ENCODE measurements around the gene MAP2K3. TPM values are rescaled to one million over a fixed set of nuclear protein-coding genes. Genes with fewer than 3 reads are reported as not detected.

Gene MAP2K3
- polyA plus RNA-seq, 3 donors, result 107 to 166 (median 164) TPM

GRCh38 chr17:21242780-21243515 lies 41.6 kb upstream of the MAP2K3 start:
- WGBS (ENCODE audit: insufficient coverage), result 93% methylated on average over 26 of the region's 26 CpGs
- no peak overlapping the region for H2AFZ ChIP-seq (ENCODE audit: insufficient read depth, low read depth, low read length, poor library complexity, severe bottlenecking)
- no peak overlapping the region for H3K27ac ChIP-seq (ENCODE audit: low read depth in 1 of 2, low read length in 2 of 2)
- no peaks in the 10 kb centered on the region for H3K27me3 ChIP-seq (ENCODE audit: control insufficient read depth in 2 of 2, insufficient read depth in 2 of 2, low read length in 2 of 2)
- H3K36me3 ChIP-seq (replicated peaks in 1 of 2; ENCODE audit: control insufficient read depth in 1 of 2, insufficient read depth in 2 of 2, low read length in 2 of 2), result peaks cover 15 to 27% of the 10 kb centered on the region in 2 donors
- TF ChIP-seq CTCF (IDR thresholded peaks at IDR 0.05), result no peak
- no peak overlapping the region for H3K9ac ChIP-seq (ENCODE audit: insufficient read depth, low read length, poor library complexity, severe bottlenecking)
- peaks cover 18 to 43% of the 10 kb centered on the region in 2 donors for H3K36me3 Mint-ChIP-seq
- peaks cover 0 to 1% (median 0%) of the 10 kb centered on the region in 7 donors for H3K9me3 Mint-ChIP-seq
- peaks cover 10% of the 10 kb centered on the region for H3K4me1 Mint-ChIP-seq
- H3K27ac Mint-ChIP-seq, result peak overlapping the region in 1 of 7 donors; percentile 50
- H3K9me3 ChIP-seq (replicated peaks in 1 of 2; ENCODE audit: control insufficient read depth in 1 of 2, insufficient read depth in 1 of 2, low read length in 2 of 2), result no peaks in the 10 kb centered on the region
- peaks cover 0 to 11% of the 10 kb centered on the region in 2 donors for H3K4me1 ChIP-seq (ENCODE audit: control insufficient read depth in 1 of 2, insufficient read depth in 2 of 2, low read length in 2 of 2)
- no peaks in the 10 kb centered on the region for H3K79me2 ChIP-seq (ENCODE audit: insufficient read depth, low read length)
- no peak overlapping the region for H3K4me2 ChIP-seq (replicated peaks; ENCODE audit: extremely low read depth, low read length, poor library complexity, severe bottlenecking)
- intact Hi-C loops (cut with micrococcal nuclease), result no loop called here
- peaks cover 80% of the 10 kb centered on the region for H4K20me1 ChIP-seq (ENCODE audit: insufficient read depth, low read length)
- no peaks in the 10 kb centered on the region for H3K27me3 Mint-ChIP-seq (ENCODE audit: low read depth in 3 of 3)
- no peak overlapping the region for H3K4me3 Mint-ChIP-seq
- DNase-seq, result no peak
- no peak overlapping the region for H3K4me3 ChIP-seq (replicated peaks in 1 of 3; ENCODE audit: low read depth in 2 of 3, low read length in 3 of 3)

DNA sequence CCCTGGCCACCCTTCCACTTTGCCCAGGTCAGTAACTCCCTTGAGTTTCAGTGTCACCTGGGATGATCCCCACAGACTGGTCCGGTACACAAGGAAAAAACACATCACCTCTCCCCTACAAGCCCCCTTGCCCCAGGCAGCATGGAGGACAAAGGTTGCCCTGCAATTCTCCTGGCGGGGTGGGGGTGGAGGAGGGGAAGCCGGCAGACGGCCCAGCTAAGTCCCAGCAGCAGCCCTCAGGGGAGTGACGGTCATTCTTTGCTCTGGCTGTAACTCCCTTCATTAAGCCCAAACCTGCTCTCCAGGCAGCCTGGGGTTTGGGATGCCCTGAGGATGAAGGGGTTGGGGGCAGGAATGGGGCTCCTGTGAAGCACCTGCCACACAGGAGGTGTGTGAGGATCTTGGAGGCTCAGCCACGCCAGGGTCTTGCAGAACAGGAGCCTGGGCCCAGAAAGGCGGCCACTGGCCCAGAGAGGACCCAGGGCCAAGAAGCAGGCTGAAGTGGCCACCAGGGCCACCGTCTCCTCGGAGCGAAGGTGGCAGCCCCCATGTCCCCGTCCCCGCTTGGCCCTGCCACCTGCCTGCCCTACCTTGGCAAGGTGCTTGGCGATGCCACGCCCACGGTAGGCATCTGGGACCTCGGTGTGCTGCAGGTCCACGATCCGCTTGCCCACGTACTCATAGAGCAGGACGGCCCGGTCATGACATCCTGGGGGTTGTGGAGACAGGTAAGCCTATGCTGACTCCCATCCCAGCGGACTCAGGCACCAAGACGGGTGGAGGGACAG lies 40.8 kb upstream of the MAP2K3 start:
- Histone ChIP-seq H3K9ac (ENCODE audit: insufficient read depth, low read length, poor library complexity, severe bottlenecking) (no peak overlapping the region), H3K4me3 (replicated peaks in 1 of 3; ENCODE audit: low read depth in 2 of 3, low read length in 3 of 3) (no peak overlapping the region), H3K9me3 (replicated peaks in 1 of 2; ENCODE audit: control insufficient read depth in 1 of 2, insufficient read depth in 1 of 2, low read length in 2 of 2) (no peaks in the 10 kb centered on the region), H3K27me3 (ENCODE audit: control insufficient read depth in 2 of 2, insufficient read depth in 2 of 2, low read length in 2 of 2) (no peaks in the 10 kb centered on the region), H3K27ac (ENCODE audit: low read depth in 1 of 2, low read length in 2 of 2) (no peak overlapping the region), H2AFZ (ENCODE audit: insufficient read depth, low read depth, low read length, poor library complexity, severe bottlenecking) (no peak overlapping the region), H3K4me1 (ENCODE audit: control insufficient read depth in 1 of 2, insufficient read depth in 2 of 2, low read length in 2 of 2) (peaks cover 0 to 11% of the 10 kb centered on the region in 2 donors), H3K36me3 (replicated peaks in 1 of 2; ENCODE audit: control insufficient read depth in 1 of 2, insufficient read depth in 2 of 2, low read length in 2 of 2) (peaks cover 15 to 27% of the 10 kb centered on the region in 2 donors), H4K20me1 (ENCODE audit: insufficient read depth, low read length) (peaks cover 87% of the 10 kb centered on the region), H3K79me2 (ENCODE audit: insufficient read depth, low read length) (no peaks in the 10 kb centered on the region), H3K4me2 (replicated peaks; ENCODE audit: extremely low read depth, low read length, poor library complexity, severe bottlenecking) (no peak overlapping the region)
- no peaks in the 10 kb centered on the region for H3K27me3 Mint-ChIP-seq (ENCODE audit: low read depth in 3 of 3)
- intact Hi-C loops (cut with micrococcal nuclease), result no loop called here
- peaks cover 10% of the 10 kb centered on the region for H3K4me1 Mint-ChIP-seq
- H3K4me3 Mint-ChIP-seq, result no peak overlapping the region
- WGBS (ENCODE audit: insufficient coverage), result 97% methylated on average over 17 of the region's 23 CpGs
- peaks cover 18 to 44% of the 10 kb centered on the region in 2 donors for H3K36me3 Mint-ChIP-seq
- TF ChIP-seq CTCF (IDR thresholded peaks at IDR 0.05), result no peak
- no peak for DNase-seq
- no peak overlapping the region for H3K27ac Mint-ChIP-seq
- H3K9me3 Mint-ChIP-seq, result peaks cover 0 to 1% (median 0%) of the 10 kb centered on the region in 7 donors
